PC-9 (cell line): Measurements from ENCODE around the gene ABCC6. TPM values are rescaled to one million over a fixed set of nuclear protein-coding genes. Genes with fewer than 3 reads are reported as not detected.
A peak's percentile ranks its signal among the peaks of the same experiment; 100 is the strongest.

Experiments used
- BruUV-seq: library from RNA; stranded (reverse); fragments of 400-500 nt; replicated peaks from 2 replicates; lab custom pipeline; 2021; lab: Mats Ljungman, UMichigan
- CTCF ChIA-PET: fragments of 300-600 bp; sonication (Branson Sonifier 250); formaldehyde crosslinking; loops from one replicate; lab custom pipeline; 2022; ENCODE audit warnings: antibody characterized with exemption; lab: Charles Lee
- POLR2A ChIA-PET: fragments of 300-600 bp; sonication (Branson Sonifier 250); formaldehyde crosslinking; loops from one replicate; lab custom pipeline; 2022; ENCODE audit warnings: antibody characterized with exemption; ENCODE audit not compliant: unreplicated experiment; lab: Charles Lee
- DNase-seq, 2 experiments: peaks; one replicate each; pipeline versions ENCODE4 v3.0.0 to v3.0.0-alpha.2; 2015 to 2022; ENCODE audit warnings: mixed read lengths in 1 of 2
- H2AFZ ChIP-seq: fragments of 200-600 bp; sonication (generic); 2 replicates; pipeline ENCODE4 v1.8.1; 2017; ENCODE audit warnings: antibody characterized with exemption
- H3F3A ChIP-seq: fragments of 200-600 bp; sonication (generic); 2 replicates; pipeline ENCODE4 v1.8.1; 2017; ENCODE audit warnings: antibody characterized with exemption, mild to moderate bottlenecking, low read depth; ENCODE audit not compliant: insufficient read depth
- H3K27ac ChIP-seq: fragments of 200-600 bp; sonication (generic); 2 replicates; pipeline ENCODE4 v1.6.1; 2016; ENCODE audit warnings: mixed run types
- H3K27me3 ChIP-seq: fragments of 200-600 bp; sonication (generic); 2 replicates; pipeline ENCODE4 v1.6.1; 2016; ENCODE audit warnings: low read depth, mixed run types; ENCODE audit not compliant: insufficient read depth
- H3K36me3 ChIP-seq: fragments of 200-600 bp; sonication (generic); 2 replicates; pipeline ENCODE4 v1.6.1; 2016; ENCODE audit warnings: low read depth, mixed run types
- H3K4me1 ChIP-seq: fragments of 200-600 bp; sonication (generic); replicated peaks from 2 replicates; pipeline ENCODE4 v1.6.1; 2016; ENCODE audit warnings: mixed run types; ENCODE audit not compliant: insufficient read depth
- H3K4me2 ChIP-seq: fragments of 200-600 bp; sonication (generic); 2 replicates; pipeline ENCODE4 v1.6.1; 2017; ENCODE audit warnings: mixed run types
- H3K4me3 ChIP-seq: fragments of 200-600 bp; sonication (generic); 2 replicates; pipeline ENCODE4 v1.6.1; 2016; ENCODE audit warnings: mixed run types
- H3K79me2 ChIP-seq: fragments of 200-600 bp; sonication (generic); 2 replicates; pipeline ENCODE4 v1.6.1; 2017; ENCODE audit warnings: low read depth, mixed run types
- H3K9me2 ChIP-seq: fragments of 200-600 bp; sonication (generic); 2 replicates; pipeline ENCODE4 v1.8.1; 2017; ENCODE audit warnings: mild to moderate bottlenecking; ENCODE audit not compliant: insufficient read depth
- H3K9me3 ChIP-seq: fragments of 200-600 bp; sonication (generic); 2 replicates; pipeline ENCODE4 v1.8.1; 2016; ENCODE audit warnings: low read depth; ENCODE audit not compliant: insufficient read depth
- H4K20me1 ChIP-seq: fragments of 200-600 bp; sonication (generic); 2 replicates; pipeline ENCODE4 v1.8.1; 2017; ENCODE audit not compliant: insufficient read depth
- EZH2 ChIP-seq: fragments of 200-600 bp; sonication (generic); IDR thresholded peaks from 2 replicates; pipeline ENCODE4 v1.8.0; 2017; ENCODE audit warnings: antibody characterized with exemption, low read depth
- intact Hi-C: fragments of 100-400 bp; cut with micrococcal nuclease; formaldehyde crosslinking; loops from one replicate; pipeline ENCODE4 v1.10.0; 2022; ENCODE audit not compliant: unreplicated experiment
- total RNA-seq: library from RNA; stranded (reverse); gene quantifications from 2 replicates; pipeline ENCODE4 v1.2.3, GENCODE V29; 2021
- TF ChIP-seq, protein P1 (sequence below): fragments of 200-600 bp; sonication (generic); conservative IDR thresholded peaks from 2 replicates; pipeline ENCODE4 v1.6.1; 2017; ENCODE audit warnings: mixed run types, antibody characterized with exemption, mild to moderate bottlenecking, moderate library complexity

Gene ABCC6
- total RNA-seq, 1 experiment from 2014 or later = 2.8 TPM

DNA sequence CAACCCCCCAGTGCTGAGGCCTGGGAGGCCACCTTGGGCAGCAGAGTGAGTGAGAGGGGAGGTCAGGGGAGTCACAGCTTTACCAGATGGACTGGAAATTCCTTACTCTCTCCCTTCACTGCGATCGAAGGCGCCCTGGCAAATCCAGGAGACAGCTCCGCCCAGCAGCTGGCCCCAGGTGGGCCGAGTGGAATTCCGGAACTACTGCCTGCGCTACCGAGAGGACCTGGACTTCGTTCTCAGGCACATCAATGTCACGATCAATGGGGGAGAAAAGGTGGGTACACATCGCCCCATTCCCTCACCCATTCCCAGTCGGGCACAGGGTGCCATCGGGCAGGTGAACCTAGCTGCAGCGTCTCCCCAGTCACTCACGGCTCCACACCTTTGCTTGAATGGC is 91.6 kb downstream of the ABCC6 start:
- Histone ChIP-seq H3K9me2 (no peaks in the 10 kb centered on the region), H3K27ac (no peak overlapping the region), H3K4me2 (no peak overlapping the region), H3K36me3 (peaks cover 36% of the 10 kb centered on the region; the same call in 1 of the 2 replicates), H3F3A (peaks cover 22% of the 10 kb centered on the region; the same call in 1 of the 2 replicates), H4K20me1 (peaks cover 3% of the 10 kb centered on the region), H3K79me2 (no peaks in the 10 kb centered on the region), H2AFZ (no peak overlapping the region), H3K9me3 (no peaks in the 10 kb centered on the region), H3K4me1 (no peaks in the 10 kb centered on the region), H3K27me3 (no peaks in the 10 kb centered on the region), H3K4me3 (no peak overlapping the region)
- intact Hi-C loops = no loop called here
- BruUV-seq = no TSS peak
- TF ChIP-seq, protein P1, sequence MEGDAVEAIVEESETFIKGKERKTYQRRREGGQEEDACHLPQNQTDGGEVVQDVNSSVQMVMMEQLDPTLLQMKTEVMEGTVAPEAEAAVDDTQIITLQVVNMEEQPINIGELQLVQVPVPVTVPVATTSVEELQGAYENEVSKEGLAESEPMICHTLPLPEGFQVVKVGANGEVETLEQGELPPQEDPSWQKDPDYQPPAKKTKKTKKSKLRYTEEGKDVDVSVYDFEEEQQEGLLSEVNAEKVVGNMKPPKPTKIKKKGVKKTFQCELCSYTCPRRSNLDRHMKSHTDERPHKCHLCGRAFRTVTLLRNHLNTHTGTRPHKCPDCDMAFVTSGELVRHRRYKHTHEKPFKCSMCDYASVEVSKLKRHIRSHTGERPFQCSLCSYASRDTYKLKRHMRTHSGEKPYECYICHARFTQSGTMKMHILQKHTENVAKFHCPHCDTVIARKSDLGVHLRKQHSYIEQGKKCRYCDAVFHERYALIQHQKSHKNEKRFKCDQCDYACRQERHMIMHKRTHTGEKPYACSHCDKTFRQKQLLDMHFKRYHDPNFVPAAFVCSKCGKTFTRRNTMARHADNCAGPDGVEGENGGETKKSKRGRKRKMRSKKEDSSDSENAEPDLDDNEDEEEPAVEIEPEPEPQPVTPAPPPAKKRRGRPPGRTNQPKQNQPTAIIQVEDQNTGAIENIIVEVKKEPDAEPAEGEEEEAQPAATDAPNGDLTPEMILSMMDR = no peak
- TF ChIP-seq EZH2 = no peak
- ChIA-PET POLR2A (interaction anchor here (0.7 kb wide), 1 partner anchor 454 kb away, joined by 3 read pairs; no protein-coding TSS in a partner anchor), CTCF (interaction anchor here (0.6 kb wide), 1 partner anchor 375 kb away, joined by 11 read pairs; no protein-coding TSS in a partner anchor)
- DNase-seq = no peak

DNA sequence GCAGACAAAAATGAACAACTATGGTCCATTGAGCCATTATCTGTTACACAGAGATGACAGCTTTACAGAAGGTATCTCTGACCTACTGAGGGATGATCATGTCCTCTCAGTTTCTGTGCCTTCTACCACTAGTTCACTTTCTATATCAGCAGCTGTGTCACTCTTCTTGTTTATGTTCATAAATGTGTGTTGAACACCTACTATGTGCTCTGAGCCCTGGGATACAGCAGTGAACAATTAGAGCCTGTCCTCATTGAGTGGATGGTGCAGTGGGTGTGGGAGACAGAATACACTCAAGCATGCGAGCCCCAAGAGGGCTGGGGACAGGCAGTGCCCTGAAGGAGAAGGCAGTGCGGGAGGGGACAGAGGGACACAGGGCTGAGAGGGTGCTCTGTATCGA is 92.1 kb downstream of the ABCC6 start:
- ChIA-PET CTCF (interaction anchor here (0.6 kb wide), 1 partner anchor 374 kb away, joined by 11 read pairs; no protein-coding TSS in a partner anchor), POLR2A (interaction anchor here (0.7 kb wide), 1 partner anchor 453 kb away, joined by 3 read pairs; no protein-coding TSS in a partner anchor)
- no peak overlapping the region for H3K4me3 ChIP-seq
- no peaks in the 10 kb centered on the region for H3K4me1 ChIP-seq
- H3K27ac ChIP-seq = no peak overlapping the region
- H3K36me3 ChIP-seq = peaks cover 35% of the 10 kb centered on the region; the same call in 1 of the 2 replicates
- H3K4me2 ChIP-seq = no peak overlapping the region
- peaks cover 3% of the 10 kb centered on the region for H4K20me1 ChIP-seq
- no peaks in the 10 kb centered on the region for H3K9me3 ChIP-seq
- H2AFZ ChIP-seq = no peak overlapping the region
- H3K9me2 ChIP-seq = no peaks in the 10 kb centered on the region
- intact Hi-C loops = no loop called here
- no TSS peak for BruUV-seq
- H3K27me3 ChIP-seq = no peaks in the 10 kb centered on the region
- H3K79me2 ChIP-seq = no peaks in the 10 kb centered on the region
- DNase-seq = no peak
- H3F3A ChIP-seq = peaks cover 27% of the 10 kb centered on the region; the same call in 1 of the 2 replicates
- TF ChIP-seq EZH2 = no peak
- TF ChIP-seq, protein P1 = no peak

DNA sequence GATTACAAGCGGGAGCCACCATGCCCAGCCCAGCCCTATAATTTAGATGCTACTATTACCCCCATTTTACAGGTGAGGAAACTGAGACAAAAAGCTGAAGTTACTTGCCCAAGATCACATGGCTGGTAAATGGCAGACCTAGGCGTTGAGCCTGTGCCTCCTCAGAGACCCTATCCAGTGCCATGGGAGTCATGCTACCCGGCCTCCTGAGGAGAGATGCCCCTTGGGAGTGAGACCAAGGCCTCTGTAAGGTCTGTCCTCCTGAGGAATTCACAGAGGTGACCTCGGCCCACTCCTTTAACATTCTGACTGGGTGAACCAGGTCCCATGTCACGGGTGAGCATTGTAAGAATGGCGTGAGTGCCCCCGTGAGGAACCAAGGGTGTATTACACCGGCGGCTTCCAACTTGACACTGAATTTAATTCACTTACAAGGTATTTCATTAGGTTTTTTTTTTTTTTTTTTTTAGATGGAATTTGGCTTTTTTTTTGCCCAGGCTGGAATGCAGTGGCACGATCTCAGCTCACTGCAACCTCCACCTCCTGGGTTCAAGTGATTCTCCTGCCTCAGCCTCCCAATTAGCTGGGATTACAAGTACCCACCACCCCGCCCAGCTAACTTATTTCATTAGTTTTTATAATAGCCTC is 95.7 kb downstream of the ABCC6 start:
- Histone ChIP-seq H3K79me2 (no peaks in the 10 kb centered on the region), H3F3A (peaks cover 38% of the 10 kb centered on the region; the same call in 1 of the 2 replicates), H3K4me3 (no peak overlapping the region), H3K9me3 (no peaks in the 10 kb centered on the region), H4K20me1 (peaks cover 3% of the 10 kb centered on the region), H3K4me1 (no peaks in the 10 kb centered on the region), H3K36me3 (peaks cover 37% of the 10 kb centered on the region), H3K27me3 (no peaks in the 10 kb centered on the region), H2AFZ (no peak overlapping the region), H3K9me2 (no peaks in the 10 kb centered on the region), H3K4me2 (no peak overlapping the region), H3K27ac (no peak overlapping the region)
- intact Hi-C loops = loop anchor here (1.0 kb wide), 4 partner anchors 131 to 361 kb away; no protein-coding TSS in a partner anchor
- DNase-seq = peak; percentile 69 to 79
- ChIA-PET CTCF (interaction anchor here (0.7 to 1.0 kb wide), 2 partner anchors 34 to 350 kb away, joined by 3 to 4 read pairs; no protein-coding TSS in a partner anchor), POLR2A (no interaction called here)
- TF ChIP-seq EZH2 = no peak
- TF ChIP-seq, protein P1 = peak; percentile 93
- BruUV-seq = no TSS peak
